ENCODE results near the gene PI3. TPM values are rescaled to one million over a fixed set of nuclear protein-coding genes. Genes with fewer than 3 reads are reported as not detected.

PI3 gene
- total RNA-seq, 1 donor from 2014 or later, result not detected

GRCh38 chr20:45189067-45189609 is 14.4 kb downstream of the PI3 start:
- DNase-seq, result no peak
- TF ChIP-seq CTCF (IDR thresholded peaks at IDR 0.05; ENCODE audit: borderline replicate concordance), result no peak
- H3K27me3 ChIP-seq (ENCODE audit: low read depth), result peaks cover 36% of the 10 kb centered on the region
- H3K36me3 ChIP-seq, result no peaks in the 10 kb centered on the region
- intact Hi-C loops (cut with micrococcal nuclease), result no loop called here
- H3K9me3 ChIP-seq (replicated peaks), result no peaks in the 10 kb centered on the region
- H3K27ac ChIP-seq (replicated peaks), result no peak overlapping the region
- no peaks in the 10 kb centered on the region for H3K4me1 ChIP-seq
- H3K4me3 ChIP-seq, result no peak overlapping the region

- no peaks in the 10 kb centered on the region for H3K4me1 ChIP-seq
- no peak overlapping the region for H3K27ac ChIP-seq (replicated peaks)
- H3K27me3 ChIP-seq (ENCODE audit: low read depth), result peaks cover 34% of the 10 kb centered on the region
- DNase-seq, result no peak
- TF ChIP-seq CTCF (IDR thresholded peaks at IDR 0.05; ENCODE audit: borderline replicate concordance), result no peak
- no peaks in the 10 kb centered on the region for H3K36me3 ChIP-seq
- intact Hi-C loops (cut with micrococcal nuclease), result no loop called here
- no peak overlapping the region for H3K4me3 ChIP-seq
- H3K9me3 ChIP-seq (replicated peaks), result no peaks in the 10 kb centered on the region
These were observed 15.2 kb downstream of the PI3 start for GRCh38 chr20:45189861-45190260.

- peaks cover 4% of the 10 kb centered on the region for H3K9me3 ChIP-seq (replicated peaks)
- no peak overlapping the region for H3K4me3 ChIP-seq
- no peak for DNase-seq
- H3K27ac ChIP-seq (replicated peaks), result no peak overlapping the region
- H3K27me3 ChIP-seq (ENCODE audit: low read depth), result peaks cover 27% of the 10 kb centered on the region
- TF ChIP-seq CTCF (IDR thresholded peaks at IDR 0.05; ENCODE audit: borderline replicate concordance), result no peak
- intact Hi-C loops (cut with micrococcal nuclease), result no loop called here
- H3K4me1 ChIP-seq, result no peaks in the 10 kb centered on the region
- H3K36me3 ChIP-seq, result no peaks in the 10 kb centered on the region
These were observed 17.2 kb downstream of the PI3 start for GRCh38 chr20:45191926-45192325.

- Histone ChIP-seq H3K27me3 (ENCODE audit: low read depth) (peaks cover 31% of the 10 kb centered on the region), H3K36me3 (no peaks in the 10 kb centered on the region), H3K4me1 (no peaks in the 10 kb centered on the region), H3K27ac (replicated peaks) (no peak overlapping the region), H3K9me3 (replicated peaks) (peaks cover 5% of the 10 kb centered on the region), H3K4me3 (no peak overlapping the region)
- no peak for DNase-seq
- TF ChIP-seq CTCF (IDR thresholded peaks at IDR 0.05; ENCODE audit: borderline replicate concordance), result no peak
- intact Hi-C loops (cut with micrococcal nuclease), result no loop called here
These were observed 18.6 kb downstream of the PI3 start for GRCh38 chr20:45193331-45193730.

GRCh38 chr20:45206725-45207124 is 32.0 kb downstream of the PI3 start, which contains the start of gene SEMG1:
TSS of gene SEMG1 (plus strand) at chr20:45207033. CDS start at chr20:45207054, 21 bp downstream.
- intact Hi-C loops (cut with micrococcal nuclease), result no loop called here
- no peaks in the 10 kb centered on the region for H3K4me1 ChIP-seq
- TF ChIP-seq CTCF (IDR thresholded peaks at IDR 0.05; ENCODE audit: borderline replicate concordance), result no peak

More at GRCh38 chr20:45206725-45207124, 32.0 kb downstream of the PI3 start, which contains the start of gene SEMG1:
- H3K27me3 ChIP-seq (ENCODE audit: low read depth), result peaks cover 35% of the 10 kb centered on the region
- H3K9me3 ChIP-seq (replicated peaks), result peaks cover 23% of the 10 kb centered on the region
- H3K36me3 ChIP-seq, result no peaks in the 10 kb centered on the region
- DNase-seq, result no peak
- H3K27ac ChIP-seq (replicated peaks), result no peak within 1 kb of the TSS
- no peak within 1 kb of the TSS for H3K4me3 ChIP-seq
